HepG2 (cell line): ENCODE results near the gene INO80. TPM values are rescaled to one million over a fixed set of nuclear protein-coding genes. Genes with fewer than 3 reads are reported as not detected.
A peak's percentile ranks its signal among the peaks of the same experiment; 100 is the strongest.

Experiments
- ATAC-seq: fragments of 200-7000 bp; cut with Tn5 transposase; 3 replicates; pipeline ENCODE4 v1.9.1; 2020; ENCODE audit warnings: mild to moderate bottlenecking, moderate library complexity
- BruUV-seq: library from RNA; stranded (reverse); fragments of 400-500 nt; replicated peaks from 2 replicates; lab custom pipeline; 2021; lab: Mats Ljungman, UMichigan
- CTCF ChIA-PET: fragments of 300-600 bp; formaldehyde crosslinking; extraction: SDS; loops from one replicate; lab custom pipeline; 2021; ENCODE audit warnings: low total read pairs, inconsistent platforms, low intra/inter-chr PET ratio; lab: Yijun Ruan, JAX
- POLR2A ChIA-PET: fragments of 350-600 bp; sonication (Branson Sonifier 250); formaldehyde crosslinking; loops from one replicate; lab custom pipeline; 2020; ENCODE audit warnings: antibody characterized with exemption, inconsistent platforms; lab: Yijun Ruan, JAX
- DNase-seq: peaks from one replicate; pipeline ENCODE4 v3.0.0-alpha.2; 2015; ENCODE audit warnings: low spot score
- FAIRE-seq: peaks from 3 replicates; lab custom pipeline; 2011; peaks lifted over from hg19 to GRCh38; lab: Jason Lieb, UNC
- H2AFZ ChIP-seq: one replicate; pipeline ENCODE4 v1.6.1; 2011; ENCODE audit warnings: low read length, inconsistent platforms
- H3K27ac ChIP-seq: fragments of 300-600 bp; 3 replicates; pipeline ENCODE4 v1.8.0; 2011; ENCODE audit warnings: mixed run types, mild to moderate bottlenecking, mixed read lengths, low read length, inconsistent platforms; ENCODE audit not compliant: insufficient read depth; ENCODE audit errors: extremely low read length
- H3K27me3 ChIP-seq, 2 experiments: fragments of 200-600 bp in 1 of 2; 2 replicates in 1 of 2; 3 replicates in 1 of 2; pipeline versions ENCODE4 v1.6.0 to v1.8.0; 2011; ENCODE audit warnings: low read length in 2 of 2, mild to moderate bottlenecking in 2 of 2, moderate library complexity in 2 of 2, inconsistent platforms in 1 of 2; ENCODE audit not compliant: insufficient read depth in 2 of 2, control insufficient read depth in 1 of 2
- H3K36me3 ChIP-seq, 2 experiments: fragments of 200-600 bp in 1 of 2; replicated peaks in 1 of 2; 2 replicates in 1 of 2; 3 replicates in 1 of 2; pipeline versions ENCODE4 v1.5.1 to v1.8.0; 2011; ENCODE audit warnings: low read length in 2 of 2, inconsistent platforms in 1 of 2; ENCODE audit not compliant: insufficient read depth in 2 of 2, control insufficient read depth in 1 of 2
- H3K4me1 ChIP-seq: 2 replicates; pipeline ENCODE4 v1.5.1; 2012; ENCODE audit warnings: low read length, inconsistent platforms; ENCODE audit not compliant: insufficient read depth
- H3K4me2 ChIP-seq: 2 replicates; pipeline ENCODE4 v1.6.0; 2011; ENCODE audit warnings: low read depth, low read length, inconsistent platforms
- H3K4me3 ChIP-seq, 3 experiments: fragments of 200-600 bp in 1 of 3; sonication (generic), shearing (Covaris generic) in 1 of 3; replicated peaks in 1 of 3; 2 replicates each; pipeline ENCODE4 v1.5.1; 2011 to 2016; ENCODE audit warnings: low read length in 3 of 3, inconsistent platforms in 2 of 3, low read depth in 2 of 3, mild to moderate bottlenecking in 2 of 3, control low read depth in 1 of 3, mixed read lengths in 1 of 3; ENCODE audit not compliant: insufficient read depth in 1 of 3
- H3K79me2 ChIP-seq: one replicate; pipeline ENCODE4 v1.6.1; 2011; ENCODE audit warnings: low read length, inconsistent platforms; ENCODE audit not compliant: insufficient read depth
- H3K9ac ChIP-seq: 2 replicates; pipeline ENCODE4 v1.6.0; 2011; ENCODE audit warnings: mild to moderate bottlenecking, low read depth, low read length, inconsistent platforms; ENCODE audit not compliant: insufficient read depth
- H3K9me3 ChIP-seq: 2 replicates; pipeline ENCODE4 v1.5.1; 2012; ENCODE audit warnings: mild to moderate bottlenecking, low read length
- H4K20me1 ChIP-seq: 2 replicates; pipeline ENCODE4 v1.6.0; 2011; ENCODE audit warnings: inconsistent platforms, mild to moderate bottlenecking, low read length, moderate library complexity; ENCODE audit not compliant: insufficient read depth
- ADNP ChIP-seq: sonication (generic); formaldehyde crosslinking; IDR thresholded peaks from 2 replicates; pipeline ENCODE4 v1.4.0; 2020; ENCODE audit warnings: missing genetic modification reagents
- HDAC6 ChIP-seq: fragments of 200-600 bp; sonication (generic); IDR thresholded peaks from 2 replicates; pipeline ENCODE4 v1.7.0; 2017; ENCODE audit warnings: mild to moderate bottlenecking, antibody characterized with exemption, low read length, low read depth
- HNF4G ChIP-seq, 2 experiments: sonication (generic) in 1 of 2; formaldehyde crosslinking in 1 of 2; IDR thresholded peaks; 2 replicates each; pipeline versions ENCODE4 v1.4.0 to v1.6.1; 2011 to 2020; ENCODE audit warnings: borderline replicate concordance in 2 of 2, low read depth in 2 of 2, mild to moderate bottlenecking in 2 of 2, low read length in 1 of 2, missing genetic modification reagents in 1 of 2, moderate library complexity in 1 of 2
- HOXA3 ChIP-seq: sonication (generic); formaldehyde crosslinking; IDR thresholded peaks from 2 replicates; pipeline ENCODE4 v1.5.0; 2020; ENCODE audit warnings: missing genetic modification reagents
- KDM1A ChIP-seq: IDR thresholded peaks from 2 replicates; pipeline ENCODE4 v1.6.1; 2016; ENCODE audit warnings: missing compliant biosample characterization
- MED8 ChIP-seq: sonication (generic); formaldehyde crosslinking; IDR thresholded peaks from 2 replicates; pipeline ENCODE4 v1.8.1; 2023; ENCODE audit warnings: mild to moderate bottlenecking, missing genetic modification reagents; ENCODE audit not compliant: insufficient replicate concordance
- NCOR1 ChIP-seq: fragments of 200-600 bp; sonication (generic); IDR thresholded peaks from 2 replicates; pipeline ENCODE4 v1.7.0; 2017; ENCODE audit warnings: antibody characterized with exemption, low read length, borderline replicate concordance
- NR2F6 ChIP-seq, 2 experiments: IDR thresholded peaks; 2 replicates each; pipeline ENCODE4 v1.6.1; 2016; ENCODE audit warnings: antibody characterized with exemption in 1 of 2, mild to moderate bottlenecking in 1 of 2
- RARA ChIP-seq: IDR thresholded peaks from 2 replicates; pipeline ENCODE4 v1.6.1; 2016; ENCODE audit warnings: missing genetic modification reagents, missing compliant biosample characterization
- TEAD3 ChIP-seq: optimal IDR thresholded peaks from 2 replicates; pipeline ENCODE3; 2016; ENCODE audit warnings: borderline replicate concordance
- ZIK1 ChIP-seq: sonication (generic); formaldehyde crosslinking; IDR thresholded peaks from 2 replicates; pipeline ENCODE4 v1.5.0; 2020; ENCODE audit warnings: mild to moderate bottlenecking, low read depth, missing genetic modification reagents, borderline replicate concordance
- ZMYM3 ChIP-seq: sonication (generic); formaldehyde crosslinking; IDR thresholded peaks from 2 replicates; pipeline ENCODE4 v1.5.1; 2020; ENCODE audit warnings: mild to moderate bottlenecking, missing genetic modification reagents
- ZNF644 ChIP-seq: IDR thresholded peaks from 2 replicates; pipeline ENCODE4 v1.6.1; 2016; ENCODE audit warnings: low read depth
- WGBS: methylation state at CpG from one replicate; pipeline ENCODE4 v1.1.6; 2017; ENCODE audit warnings: low lambda C conversion rate; 5-methylcytosine and 5-hydroxymethylcytosine counted together
- in situ Hi-C: cut with HindIII; loops from 2 replicates; pipeline ENCODE4 v1.10.0; 2017; ENCODE audit warnings: low pct_unique_long_range_greater_than_20kb; ENCODE audit not compliant: extremely low pct_ligation_motif_present
- intact Hi-C: fragments of 100-400 bp; cut with micrococcal nuclease; formaldehyde crosslinking; loops from one replicate; pipeline ENCODE4 v1.10.0; 2022; ENCODE audit not compliant: unreplicated experiment
- polyA plus RNA-seq, 8 experiments: library from polyadenylated mRNA; depleted of rRNA in 3 of 8; stranded (reverse) in 7 of 8; unstranded in 1 of 8; fragments of >200 nt; fragmentation: Illumina TruSeq in 4 of 8; extraction: Trizol in 4 of 8; gene quantifications; 2 replicates each; pipeline versions ENCODE4 v1.2.1 to v1.2.3, GENCODE V29; 2011 to 2016; ENCODE audit warnings: low read depth in 4 of 8, missing spikeins in 1 of 8, mixed read lengths in 1 of 8; ENCODE audit not compliant: insufficient read depth in 1 of 8
- total RNA-seq, 5 experiments: library from RNA; depleted of rRNA; stranded (reverse); fragments of >200 nt; fragmentation: Illumina TruSeq; extraction: Trizol; gene quantifications; 2 replicates each; pipeline ENCODE4 v1.2.3, GENCODE V29; 2016; ENCODE audit warnings: low read depth in 1 of 5
- TF ChIP-seq, protein P1 (sequence below): sonication (generic); formaldehyde crosslinking; IDR thresholded peaks from 2 replicates; pipeline ENCODE4 v1.4.0; 2020; ENCODE audit warnings: missing genetic modification reagents, borderline replicate concordance
- TF ChIP-seq, protein P2 (sequence below): sonication (generic); formaldehyde crosslinking; IDR thresholded peaks from 2 replicates; pipeline ENCODE4 v1.4.0; 2020; ENCODE audit warnings: low read depth, mild to moderate bottlenecking, missing genetic modification reagents
- TF ChIP-seq, protein P3 (sequence below): sonication (generic); formaldehyde crosslinking; IDR thresholded peaks from 2 replicates; pipeline ENCODE4 v1.4.0; 2020; ENCODE audit warnings: mild to moderate bottlenecking, missing genetic modification reagents
- TF ChIP-seq, protein P4 (sequence below): sonication (generic); formaldehyde crosslinking; conservative IDR thresholded peaks from 2 replicates; pipeline ENCODE4 v1.4.0; 2020; ENCODE audit warnings: mild to moderate bottlenecking, missing genetic modification reagents, moderate library complexity

Gene INO80
- total and polyA plus RNA-seq, 2 of the 13 experiments (the other 11 are each of a cell fraction or from before 2014, with no cell fraction given): 3.6 to 14.8 TPM

DNA sequence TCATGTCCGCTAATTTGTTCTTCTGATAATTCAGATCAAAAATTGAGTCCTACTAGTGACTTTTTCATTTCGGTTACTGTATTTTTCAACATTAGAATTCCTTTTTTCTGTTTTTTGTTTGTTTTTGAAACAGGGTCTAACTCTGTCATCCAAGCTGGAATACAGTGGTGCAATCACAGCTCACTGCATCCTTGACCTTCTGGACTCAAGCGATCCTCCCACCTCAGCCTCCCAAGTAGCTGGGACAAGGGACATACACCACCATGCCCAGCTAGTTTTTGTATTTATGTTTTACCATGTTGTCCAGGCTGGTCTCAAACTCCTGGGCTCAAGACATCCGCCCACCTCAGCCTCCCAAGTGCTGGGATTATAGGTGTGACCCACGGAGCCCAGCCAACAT, 8.0 kb upstream of the INO80 start:
- Histone ChIP-seq H4K20me1 (no peaks in the 10 kb centered on the region), H3K4me1 (peaks cover 75% of the 10 kb centered on the region), H3K9ac (no peak overlapping the region), H3K4me3 (no peak overlapping the region), H3K9me3 (no peaks in the 10 kb centered on the region), H3K79me2 (no peaks in the 10 kb centered on the region), H3K27me3 (no peaks in the 10 kb centered on the region; a peak in 1 of 5 replicates), H3K27ac (peak overlapping the region; percentile 40), H3K4me2 (peak overlapping the region; percentile 39), H2AFZ (no peak overlapping the region), H3K36me3 (no peaks in the 10 kb centered on the region)
- no TSS peak for BruUV-seq
- FAIRE-seq (peak; percentile 71), ATAC-seq (no peak), DNase-seq (peak; percentile 48)
- ChIA-PET CTCF (no interaction called here), POLR2A (interaction anchor here (4.0 kb wide), 1 partner anchor 8 kb away, joined by 30 read pairs; the partner anchor contains the start of gene INO80)
- in situ Hi-C loops (no loop called here), intact Hi-C loops (no loop called here)
- 61% methylated on average over 5 of the region's 5 CpGs for WGBS
- TF ChIP-seq ZNF644 (0 out of 2 replicates have a peak, but pooled peaks have one; percentile 53), MED8 (CRISPR knock-in tag) (no peak), ZIK1 (CRISPR knock-in tag) (no peak), RARA (CRISPR knock-in tag) (peak; percentile 39; the same call in 1 of the 2 replicates), ZMYM3 (peak; percentile 90), KDM1A (CRISPR knock-in tag) (peak; percentile 64; the same call in 1 of the 2 replicates), TEAD3 (CRISPR knock-in tag) (peak; percentile 23), HNF4G (IDR thresholded peaks at IDR 0.05; ENCODE audit: borderline replicate concordance, low read depth, low read length) (0 out of 2 replicates have a peak, but pooled peaks have one; percentile 19), HNF4G (CRISPR knock-in tag; IDR thresholded peaks at IDR 0.05; ENCODE audit: borderline replicate concordance, low read depth) (no peak), HDAC6 (no peak), ADNP (CRISPR knock-in tag) (peak; percentile 48; the same call in 1 of the 2 replicates), NR2F6 (IDR thresholded peaks at IDR 0.05) (no peak; the same call in 1 of the 2 replicates), NR2F6 (CRISPR knock-in tag; IDR thresholded peaks at IDR 0.05) (peak; percentile 52; the same call in 1 of the 2 replicates), HOXA3 (CRISPR knock-in tag) (0 out of 2 replicates have a peak, but pooled peaks have one; percentile 34), NCOR1 (peak; percentile 31; the same call in 1 of the 2 replicates)
- TF ChIP-seq, protein P1, sequence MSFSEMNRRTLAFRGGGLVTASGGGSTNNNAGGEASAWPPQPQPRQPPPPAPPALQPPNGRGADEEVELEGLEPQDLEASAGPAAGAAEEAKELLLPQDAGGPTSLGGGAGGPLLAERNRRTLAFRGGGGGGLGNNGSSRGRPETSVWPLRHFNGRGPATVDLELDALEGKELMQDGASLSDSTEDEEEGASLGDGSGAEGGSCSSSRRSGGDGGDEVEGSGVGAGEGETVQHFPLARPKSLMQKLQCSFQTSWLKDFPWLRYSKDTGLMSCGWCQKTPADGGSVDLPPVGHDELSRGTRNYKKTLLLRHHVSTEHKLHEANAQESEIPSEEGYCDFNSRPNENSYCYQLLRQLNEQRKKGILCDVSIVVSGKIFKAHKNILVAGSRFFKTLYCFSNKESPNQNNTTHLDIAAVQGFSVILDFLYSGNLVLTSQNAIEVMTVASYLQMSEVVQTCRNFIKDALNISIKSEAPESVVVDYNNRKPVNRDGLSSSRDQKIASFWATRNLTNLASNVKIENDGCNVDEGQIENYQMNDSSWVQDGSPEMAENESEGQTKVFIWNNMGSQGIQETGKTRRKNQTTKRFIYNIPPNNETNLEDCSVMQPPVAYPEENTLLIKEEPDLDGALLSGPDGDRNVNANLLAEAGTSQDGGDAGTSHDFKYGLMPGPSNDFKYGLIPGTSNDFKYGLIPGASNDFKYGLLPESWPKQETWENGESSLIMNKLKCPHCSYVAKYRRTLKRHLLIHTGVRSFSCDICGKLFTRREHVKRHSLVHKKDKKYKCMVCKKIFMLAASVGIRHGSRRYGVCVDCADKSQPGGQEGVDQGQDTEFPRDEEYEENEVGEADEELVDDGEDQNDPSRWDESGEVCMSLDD (CRISPR knock-in tag): no peak
- TF ChIP-seq, protein P2, sequence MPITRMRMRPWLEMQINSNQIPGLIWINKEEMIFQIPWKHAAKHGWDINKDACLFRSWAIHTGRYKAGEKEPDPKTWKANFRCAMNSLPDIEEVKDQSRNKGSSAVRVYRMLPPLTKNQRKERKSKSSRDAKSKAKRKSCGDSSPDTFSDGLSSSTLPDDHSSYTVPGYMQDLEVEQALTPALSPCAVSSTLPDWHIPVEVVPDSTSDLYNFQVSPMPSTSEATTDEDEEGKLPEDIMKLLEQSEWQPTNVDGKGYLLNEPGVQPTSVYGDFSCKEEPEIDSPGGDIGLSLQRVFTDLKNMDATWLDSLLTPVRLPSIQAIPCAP (CRISPR knock-in tag): no peak
- TF ChIP-seq, protein P3, sequence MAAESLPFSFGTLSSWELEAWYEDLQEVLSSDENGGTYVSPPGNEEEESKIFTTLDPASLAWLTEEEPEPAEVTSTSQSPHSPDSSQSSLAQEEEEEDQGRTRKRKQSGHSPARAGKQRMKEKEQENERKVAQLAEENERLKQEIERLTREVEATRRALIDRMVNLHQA (CRISPR knock-in tag): no peak
- TF ChIP-seq, protein P4, sequence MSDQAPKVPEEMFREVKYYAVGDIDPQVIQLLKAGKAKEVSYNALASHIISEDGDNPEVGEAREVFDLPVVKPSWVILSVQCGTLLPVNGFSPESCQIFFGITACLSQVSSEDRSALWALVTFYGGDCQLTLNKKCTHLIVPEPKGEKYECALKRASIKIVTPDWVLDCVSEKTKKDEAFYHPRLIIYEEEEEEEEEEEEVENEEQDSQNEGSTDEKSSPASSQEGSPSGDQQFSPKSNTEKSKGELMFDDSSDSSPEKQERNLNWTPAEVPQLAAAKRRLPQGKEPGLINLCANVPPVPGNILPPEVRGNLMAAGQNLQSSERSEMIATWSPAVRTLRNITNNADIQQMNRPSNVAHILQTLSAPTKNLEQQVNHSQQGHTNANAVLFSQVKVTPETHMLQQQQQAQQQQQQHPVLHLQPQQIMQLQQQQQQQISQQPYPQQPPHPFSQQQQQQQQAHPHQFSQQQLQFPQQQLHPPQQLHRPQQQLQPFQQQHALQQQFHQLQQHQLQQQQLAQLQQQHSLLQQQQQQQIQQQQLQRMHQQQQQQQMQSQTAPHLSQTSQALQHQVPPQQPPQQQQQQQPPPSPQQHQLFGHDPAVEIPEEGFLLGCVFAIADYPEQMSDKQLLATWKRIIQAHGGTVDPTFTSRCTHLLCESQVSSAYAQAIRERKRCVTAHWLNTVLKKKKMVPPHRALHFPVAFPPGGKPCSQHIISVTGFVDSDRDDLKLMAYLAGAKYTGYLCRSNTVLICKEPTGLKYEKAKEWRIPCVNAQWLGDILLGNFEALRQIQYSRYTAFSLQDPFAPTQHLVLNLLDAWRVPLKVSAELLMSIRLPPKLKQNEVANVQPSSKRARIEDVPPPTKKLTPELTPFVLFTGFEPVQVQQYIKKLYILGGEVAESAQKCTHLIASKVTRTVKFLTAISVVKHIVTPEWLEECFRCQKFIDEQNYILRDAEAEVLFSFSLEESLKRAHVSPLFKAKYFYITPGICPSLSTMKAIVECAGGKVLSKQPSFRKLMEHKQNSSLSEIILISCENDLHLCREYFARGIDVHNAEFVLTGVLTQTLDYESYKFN (CRISPR knock-in tag): peak; percentile 42; the same call in 1 of the 2 replicates
